A549 treated with Mapracorat at 1 μM for 4 hours (cell line): ENCODE data around the gene MORN3. TPM values are rescaled to one million over a fixed set of nuclear protein-coding genes. Genes with fewer than 3 reads are reported as not detected.

ENCODE experiments used
- total RNA-seq: library from RNA; stranded (reverse); fragments of 200-300 nt; extraction: Qiagen RNA extraction; gene quantifications from 5 replicates; pipeline ENCODE4 v1.2.3, GENCODE V29; 2022

MORN3 gene, protein sequence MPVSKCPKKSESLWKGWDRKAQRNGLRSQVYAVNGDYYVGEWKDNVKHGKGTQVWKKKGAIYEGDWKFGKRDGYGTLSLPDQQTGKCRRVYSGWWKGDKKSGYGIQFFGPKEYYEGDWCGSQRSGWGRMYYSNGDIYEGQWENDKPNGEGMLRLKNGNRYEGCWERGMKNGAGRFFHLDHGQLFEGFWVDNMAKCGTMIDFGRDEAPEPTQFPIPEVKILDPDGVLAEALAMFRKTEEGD
- 0.10 to 0.34 TPM (median 0.30 TPM) in 5 replicates for total RNA-seq

DNA sequence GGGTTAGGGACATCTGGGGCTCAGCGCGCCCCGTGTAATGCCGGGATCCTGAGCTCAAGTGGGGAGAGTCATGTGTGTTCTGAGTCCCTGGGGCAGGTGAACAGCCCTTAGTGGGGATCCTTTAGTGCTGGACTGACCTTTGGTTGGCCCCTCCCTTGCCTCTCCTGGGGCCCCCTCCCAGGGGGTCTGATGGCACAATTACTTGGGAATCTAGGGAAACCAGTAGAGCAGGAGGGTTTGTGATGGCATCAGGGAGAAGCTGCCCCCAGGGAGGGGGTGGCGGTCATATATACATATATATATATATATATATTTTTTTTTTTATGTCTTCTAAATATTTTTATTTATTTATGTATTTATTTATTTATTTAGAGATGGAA lies at the start of gene MORN3:
Gene MORN3 (minus strand): TSS at position 134 of the 380 bp plus-strand sequence. CDS start 171 bp downstream, outside the sequence.

DNA sequence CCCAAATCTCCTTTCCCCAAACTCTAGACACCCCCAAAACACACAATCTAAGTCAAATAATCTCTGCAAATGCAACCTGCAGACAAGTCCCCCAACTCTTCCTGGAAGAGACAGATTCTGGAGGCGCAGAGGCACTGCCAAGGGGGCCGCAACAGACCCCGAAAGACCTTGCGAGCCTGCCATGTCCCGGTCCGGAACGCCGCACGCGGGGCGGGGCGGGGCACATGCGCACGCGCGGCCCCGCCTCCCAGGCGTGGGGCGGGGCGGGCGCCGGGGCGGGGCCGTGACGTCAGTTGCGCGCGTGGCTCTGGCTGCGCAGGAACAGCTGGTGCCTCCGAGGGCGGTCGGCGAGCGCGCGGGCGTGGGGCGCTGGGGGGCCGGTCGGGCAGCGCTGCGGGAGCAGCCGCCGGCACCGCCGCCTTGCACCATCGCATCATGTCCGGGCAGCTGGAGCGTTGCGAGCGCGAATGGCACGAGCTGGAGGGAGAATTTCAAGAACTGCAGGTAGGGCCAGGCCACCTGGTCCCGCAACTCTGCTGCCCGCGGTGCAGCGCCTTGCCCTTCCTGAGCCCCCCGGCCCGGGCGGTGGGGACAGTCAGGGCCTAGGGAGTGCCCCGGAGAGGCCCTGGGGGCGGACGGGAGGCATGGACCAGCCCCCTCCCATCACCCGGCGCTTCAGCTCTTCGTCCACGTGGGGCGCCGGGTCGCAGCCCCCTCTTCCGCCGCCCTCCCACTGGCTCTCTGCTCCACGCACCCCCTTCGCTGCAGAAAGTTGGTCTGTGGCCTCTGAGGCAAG lies 43.2 kb upstream of the MORN3 start, which contains the start of gene TMEM120B:
Gene TMEM120B (plus strand): TSS at position 292 of the 796 bp plus-strand sequence. CDS start 144 bp downstream, at position 436.

DNA sequence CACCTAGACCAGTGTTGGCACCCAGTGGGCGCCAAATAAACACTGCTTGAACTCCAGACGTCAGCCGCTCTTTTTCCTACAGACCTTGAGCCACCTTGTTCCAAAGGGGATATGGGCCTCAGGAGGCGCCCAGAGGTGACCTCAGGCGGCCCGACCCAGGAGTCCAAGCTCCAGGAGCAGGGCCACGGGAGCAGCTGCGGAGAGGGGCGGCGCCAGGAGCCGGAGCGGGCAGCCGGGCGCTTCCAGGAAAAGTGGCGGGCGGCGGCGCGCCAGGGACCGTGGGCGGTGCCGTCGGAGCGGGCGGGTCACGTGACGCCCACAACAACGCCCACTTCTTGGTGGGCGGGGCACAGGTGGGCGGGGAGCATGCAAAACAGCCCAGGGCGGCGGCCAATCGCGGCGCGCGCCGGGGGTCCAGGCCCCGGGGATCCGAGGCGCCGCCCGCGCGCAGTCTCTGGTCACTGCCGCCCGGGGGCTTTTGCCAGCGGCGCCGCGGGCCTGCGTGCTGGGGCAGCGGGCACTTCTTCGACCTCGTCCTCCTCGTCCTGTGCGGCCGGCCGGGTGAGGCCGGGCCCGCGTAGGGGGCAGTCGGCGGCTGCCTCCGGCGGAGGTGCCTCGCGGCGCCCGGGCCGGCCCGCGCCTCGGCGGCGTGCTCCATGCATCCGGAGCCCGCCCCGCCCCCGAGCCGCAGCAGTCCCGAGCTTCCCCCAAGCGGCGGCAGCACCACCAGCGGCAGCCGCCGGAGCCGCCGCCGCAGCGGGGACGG lies 43.2 kb downstream of the MORN3 start, which contains the start of gene ORAI1:
Gene ORAI1 (plus strand): TSS at position 444 of the 766 bp plus-strand sequence.

Other genes with a start within 250 kb of the MORN3 start
- gene KDM2B, start 88.6 kb downstream of the MORN3 start, total RNA-seq, result 15.7 to 21.7 TPM (median 18.9 TPM) in 5 replicates
- gene ORAI1, start 43.1 kb downstream of the MORN3 start, total RNA-seq, result 21.7 to 37.5 TPM (median 34.2 TPM) in 5 replicates
- 9.0 to 16.1 TPM (median 15.1 TPM) in 5 replicates for gene TMEM120B, start 43.1 kb upstream of the MORN3 start, total RNA-seq
- gene RHOF, start 124.0 kb upstream of the MORN3 start, total RNA-seq, result 85.6 to 105 TPM (median 102 TPM) in 5 replicates
- 8.3 to 14.4 TPM (median 12.3 TPM) in 5 replicates for gene SETD1B, start 134.4 kb upstream of the MORN3 start, total RNA-seq
- 1.3 to 2.2 TPM (median 1.8 TPM) in 5 replicates for gene HPD, start 189.2 kb upstream of the MORN3 start, total RNA-seq
- gene PSMD9, start 219.1 kb upstream of the MORN3 start, total RNA-seq, result 120 to 168 TPM (median 126 TPM) in 5 replicates
- 0.96 to 1.7 TPM (median 1.5 TPM) in 5 replicates for gene CFAP251, start 248.9 kb upstream of the MORN3 start, total RNA-seq